Measurements from ENCODE around the gene RASGRF2.

DNA sequence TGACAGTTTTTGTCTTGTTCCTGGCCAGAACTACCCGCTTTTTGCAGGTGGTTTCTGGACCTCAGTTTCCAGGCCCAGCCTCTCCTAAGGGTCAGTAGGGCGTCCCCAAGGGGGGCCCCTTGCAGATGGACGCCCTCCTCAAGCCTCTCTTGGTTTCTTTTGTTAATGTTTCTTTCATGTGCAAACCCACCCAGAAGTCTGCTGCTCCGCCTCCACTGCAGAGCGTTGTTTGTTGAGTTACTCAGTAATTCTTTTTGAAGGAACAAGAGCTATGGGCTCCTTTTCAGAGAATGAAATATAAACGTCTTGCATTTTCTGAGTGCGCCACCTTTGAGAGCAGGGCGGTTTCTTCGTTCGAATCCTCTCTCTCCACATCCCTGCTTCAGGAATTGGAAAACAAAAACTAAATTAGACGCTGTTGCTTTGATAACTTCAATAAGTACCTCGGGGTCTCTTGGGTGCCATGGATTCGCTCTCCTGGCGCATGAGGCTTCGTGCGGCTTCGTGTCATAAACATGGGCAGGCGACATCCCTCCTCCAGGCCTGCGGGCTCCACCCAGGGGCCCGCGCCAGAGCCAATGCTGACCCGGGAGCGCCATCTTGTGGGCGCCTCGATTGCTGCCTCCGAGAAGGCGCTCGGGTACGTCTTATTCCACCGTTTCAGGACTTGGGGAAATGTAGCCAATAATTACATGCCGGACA, 234.6 kb downstream of the RASGRF2 start:
- TF ChIP-seq, protein P1, sequence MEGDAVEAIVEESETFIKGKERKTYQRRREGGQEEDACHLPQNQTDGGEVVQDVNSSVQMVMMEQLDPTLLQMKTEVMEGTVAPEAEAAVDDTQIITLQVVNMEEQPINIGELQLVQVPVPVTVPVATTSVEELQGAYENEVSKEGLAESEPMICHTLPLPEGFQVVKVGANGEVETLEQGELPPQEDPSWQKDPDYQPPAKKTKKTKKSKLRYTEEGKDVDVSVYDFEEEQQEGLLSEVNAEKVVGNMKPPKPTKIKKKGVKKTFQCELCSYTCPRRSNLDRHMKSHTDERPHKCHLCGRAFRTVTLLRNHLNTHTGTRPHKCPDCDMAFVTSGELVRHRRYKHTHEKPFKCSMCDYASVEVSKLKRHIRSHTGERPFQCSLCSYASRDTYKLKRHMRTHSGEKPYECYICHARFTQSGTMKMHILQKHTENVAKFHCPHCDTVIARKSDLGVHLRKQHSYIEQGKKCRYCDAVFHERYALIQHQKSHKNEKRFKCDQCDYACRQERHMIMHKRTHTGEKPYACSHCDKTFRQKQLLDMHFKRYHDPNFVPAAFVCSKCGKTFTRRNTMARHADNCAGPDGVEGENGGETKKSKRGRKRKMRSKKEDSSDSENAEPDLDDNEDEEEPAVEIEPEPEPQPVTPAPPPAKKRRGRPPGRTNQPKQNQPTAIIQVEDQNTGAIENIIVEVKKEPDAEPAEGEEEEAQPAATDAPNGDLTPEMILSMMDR (conservative IDR thresholded peaks at IDR 0.05; ENCODE audit: low read depth, low read length) = peak; percentile 91
- TF ChIP-seq EZH2 (IDR thresholded peaks at IDR 0.05; ENCODE audit: low read length, unreplicated experiment) (no peak), EZH2phosphoT487 (IDR thresholded peaks at IDR 0.05; ENCODE audit: borderline replicate concordance, low read length) (no peak)

Data from PC-3 (cell line).